ENCODE data around the gene TALDO1. TPM values are rescaled to one million over a fixed set of nuclear protein-coding genes. Genes with fewer than 3 reads are reported as not detected.

TALDO1 gene
- total RNA-seq, 1 donor from 2014 or later: 182 TPM

GRCh38 chr11:808427-809286 lies 61.4 kb downstream of the TALDO1 start:
- H3K4me3 Mint-ChIP-seq (ENCODE audit: unreplicated experiment): peak overlapping the region; percentile 96
- peaks cover 15% of the 10 kb centered on the region for H3K4me1 Mint-ChIP-seq (ENCODE audit: low read depth, unreplicated experiment)
- TF ChIP-seq CTCF (IDR thresholded peaks at IDR 0.05; ENCODE audit: partially characterized antibody, unreplicated experiment): no peak
- peaks cover 14% of the 10 kb centered on the region for H3K9me3 Mint-ChIP-seq (ENCODE audit: unreplicated experiment)
- H3K27ac Mint-ChIP-seq (ENCODE audit: unreplicated experiment): peak overlapping the region; percentile 98
- no peak for DNase-seq
- no peaks in the 10 kb centered on the region for H3K36me3 Mint-ChIP-seq (ENCODE audit: unreplicated experiment)
- peaks cover 14% of the 10 kb centered on the region for H3K27me3 Mint-ChIP-seq (ENCODE audit: unreplicated experiment)

GRCh38 chr11:809287-810039 lies 62.2 kb downstream of the TALDO1 start, which contains the start of gene RPLP2:
RPLP2 (plus strand) TSS chr11:809967; CDS start chr11:810235, 268 bp downstream.
- peak within 1 kb of the TSS; percentile 96 for H3K4me3 Mint-ChIP-seq (ENCODE audit: unreplicated experiment)
- H3K27ac Mint-ChIP-seq (ENCODE audit: unreplicated experiment): peak within 1 kb of the TSS; percentile 98
- no peaks in the 10 kb centered on the region for H3K36me3 Mint-ChIP-seq (ENCODE audit: unreplicated experiment)
- peak; percentile 97 for DNase-seq
- no peak for TF ChIP-seq CTCF (IDR thresholded peaks at IDR 0.05; ENCODE audit: partially characterized antibody, unreplicated experiment)
- peaks cover 14% of the 10 kb centered on the region for H3K27me3 Mint-ChIP-seq (ENCODE audit: unreplicated experiment)
- peaks cover 13% of the 10 kb centered on the region for H3K9me3 Mint-ChIP-seq (ENCODE audit: unreplicated experiment)
- H3K4me1 Mint-ChIP-seq (ENCODE audit: low read depth, unreplicated experiment): peaks cover 15% of the 10 kb centered on the region

GRCh38 chr11:810040-810567 lies 62.8 kb downstream of the TALDO1 start:
- Mint-ChIP-seq H3K27me3 (ENCODE audit: unreplicated experiment) (peaks cover 14% of the 10 kb centered on the region), H3K4me3 (ENCODE audit: unreplicated experiment) (peak overlapping the region; percentile 96), H3K27ac (ENCODE audit: unreplicated experiment) (peak overlapping the region; percentile 59), H3K4me1 (ENCODE audit: low read depth, unreplicated experiment) (peaks cover 15% of the 10 kb centered on the region), H3K36me3 (ENCODE audit: unreplicated experiment) (no peaks in the 10 kb centered on the region), H3K9me3 (ENCODE audit: unreplicated experiment) (peaks cover 12% of the 10 kb centered on the region)
- peak; percentile 33 for DNase-seq
- no peak for TF ChIP-seq CTCF (IDR thresholded peaks at IDR 0.05; ENCODE audit: partially characterized antibody, unreplicated experiment)

- H3K4me1 Mint-ChIP-seq (ENCODE audit: low read depth, unreplicated experiment): peaks cover 11% of the 10 kb centered on the region
- H3K9me3 Mint-ChIP-seq (ENCODE audit: unreplicated experiment): peaks cover 7% of the 10 kb centered on the region
- no peak for DNase-seq
- H3K27me3 Mint-ChIP-seq (ENCODE audit: unreplicated experiment): peaks cover 8% of the 10 kb centered on the region
- H3K27ac Mint-ChIP-seq (ENCODE audit: unreplicated experiment): peak overlapping the region; percentile 48
- no peak for TF ChIP-seq CTCF (IDR thresholded peaks at IDR 0.05; ENCODE audit: partially characterized antibody, unreplicated experiment)
- H3K36me3 Mint-ChIP-seq (ENCODE audit: unreplicated experiment): no peaks in the 10 kb centered on the region
- H3K4me3 Mint-ChIP-seq (ENCODE audit: unreplicated experiment): peak overlapping the region; percentile 92
Measured at GRCh38 chr11:811446-812245, 64.4 kb downstream of the TALDO1 start.

Data from glutamatergic neuron (in vitro differentiated cells).